ENCODE data around the gene CYP46A1.

DNA sequence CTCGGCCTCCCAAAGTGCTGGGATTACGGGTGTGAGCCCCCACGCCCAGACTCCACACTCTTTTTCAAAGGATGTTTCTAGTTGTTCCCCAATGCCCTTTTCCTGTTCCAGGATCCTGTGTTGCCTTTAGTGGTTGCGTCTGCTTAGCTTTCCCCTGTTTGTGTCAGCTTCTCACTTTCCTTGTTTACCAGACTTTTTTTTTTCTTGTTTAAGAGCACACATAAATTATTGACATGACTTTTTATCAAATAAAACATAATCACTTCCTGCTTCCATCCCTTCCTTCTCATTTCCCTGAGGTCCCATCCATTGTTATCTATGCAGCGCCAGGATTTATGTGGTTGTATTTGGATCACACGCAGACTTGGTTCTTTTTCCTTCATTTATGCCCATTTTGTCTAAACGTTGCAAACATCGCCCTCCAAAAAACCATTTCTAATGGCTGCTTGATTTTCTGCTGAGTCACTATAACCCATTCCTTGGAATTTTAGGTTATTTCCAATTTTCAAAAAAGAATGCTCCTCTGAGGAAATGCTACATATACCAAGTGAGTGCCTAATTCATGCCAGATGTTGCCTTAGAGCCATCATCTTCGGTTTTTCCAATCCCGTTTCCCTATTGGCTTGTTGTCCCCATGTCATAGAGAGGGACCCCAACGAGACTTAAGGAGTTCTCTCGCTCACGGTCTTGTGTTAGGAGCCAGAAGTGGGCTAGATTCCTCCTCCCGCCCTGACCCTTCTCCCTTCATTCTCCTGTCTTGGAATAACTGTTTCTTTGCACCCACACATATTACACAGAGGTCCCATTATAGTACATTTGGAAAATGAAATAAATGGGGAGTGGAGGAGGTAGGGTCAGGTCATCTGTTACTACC, 13.5 kb upstream of the CYP46A1 start:
- TF ChIP-seq TAF1 (IDR thresholded peaks at IDR 0.05; ENCODE audit: low read depth, low read length) (no peak), POLR2A (IDR thresholded peaks at IDR 0.05; ENCODE audit: low read depth, low read length) (no peak), POLR2AphosphoS5 (IDR thresholded peaks at IDR 0.05; ENCODE audit: low read depth, low read length) (no peak)
